Measurements from ENCODE around the gene HPSE2.
A peak's percentile ranks its signal among the peaks of the same experiment; 100 is the strongest.

The HPSE2 gene

DNA sequence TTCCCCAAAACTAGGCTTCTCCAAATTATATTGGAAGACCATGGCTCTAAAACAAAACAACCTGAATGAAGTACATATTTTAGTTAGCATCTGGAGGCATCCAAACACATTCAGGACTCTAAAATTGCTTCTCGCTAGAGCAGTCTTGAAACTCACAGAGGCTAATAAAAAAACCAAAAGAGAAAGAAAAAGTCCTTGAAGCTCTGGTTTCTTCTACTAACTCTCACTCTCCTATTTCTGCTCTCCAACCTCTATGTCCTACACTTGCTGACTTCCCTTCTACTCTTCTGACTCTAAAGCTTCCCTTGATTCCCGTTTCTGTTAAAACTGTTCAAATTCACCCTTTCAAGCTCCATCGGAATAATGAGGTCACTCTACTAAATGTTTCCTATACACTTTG lies 418.3 kb downstream of the HPSE2 start:
- no peak for DNase-seq

DNA sequence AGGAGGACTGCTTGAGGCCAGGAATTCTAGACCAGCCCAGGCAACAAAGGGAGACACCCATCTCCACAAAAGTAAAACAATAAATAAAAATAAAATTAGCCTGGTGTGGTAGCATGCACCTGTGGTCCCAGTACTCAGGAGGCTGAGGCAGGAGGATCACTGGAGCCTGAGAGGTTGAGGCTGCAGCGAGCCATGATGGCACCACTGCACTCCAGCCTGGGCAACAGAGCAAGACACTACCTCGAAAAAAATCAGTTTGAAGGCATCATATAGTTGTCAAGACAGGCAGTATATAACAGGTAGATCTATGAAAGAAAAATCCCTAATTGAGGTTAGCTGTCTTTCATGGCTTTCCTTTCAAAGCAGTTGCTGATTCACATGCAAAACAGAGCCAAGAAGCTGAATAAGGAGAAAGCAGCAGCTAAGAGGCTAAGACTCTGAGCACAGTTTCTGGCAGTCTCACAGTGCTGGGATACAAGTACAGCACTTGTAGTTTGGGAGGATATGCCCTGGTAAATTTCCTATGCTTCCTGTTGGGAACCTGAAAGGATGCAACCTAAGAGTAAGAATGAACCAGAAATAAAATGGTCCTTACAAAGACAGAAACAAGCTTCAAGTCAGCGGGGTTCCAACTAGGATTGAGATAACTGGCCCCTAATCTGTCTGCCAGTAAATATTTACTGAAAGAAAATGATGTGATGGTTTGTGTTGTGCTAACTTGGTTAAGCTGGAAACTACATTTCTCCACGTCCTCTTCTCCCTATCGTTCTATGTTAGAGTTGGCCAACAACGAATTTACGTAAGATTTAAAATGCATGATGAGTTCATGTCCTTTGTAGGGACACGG lies 420.4 kb downstream of the HPSE2 start:
- DNase-seq = no peak

DNA sequence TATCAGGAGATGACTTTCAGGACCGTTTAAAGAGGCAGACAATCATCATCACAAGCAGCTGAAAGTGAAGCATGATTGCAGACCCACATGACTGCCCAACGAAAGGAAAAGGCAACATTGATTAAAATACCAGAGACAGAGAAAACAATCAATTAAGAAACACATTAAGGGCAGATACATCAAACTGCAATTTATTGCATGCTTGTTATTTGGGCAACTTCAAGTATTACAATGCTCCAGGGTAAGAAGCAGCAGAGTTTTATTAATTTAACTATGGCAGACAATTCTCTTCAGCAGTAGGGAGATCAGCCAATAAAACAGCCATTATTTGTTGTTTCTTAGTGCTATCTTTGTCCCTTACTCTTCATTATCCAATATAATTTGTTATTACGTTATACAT lies 421.2 kb downstream of the HPSE2 start:
- DNase-seq = no peak

DNA sequence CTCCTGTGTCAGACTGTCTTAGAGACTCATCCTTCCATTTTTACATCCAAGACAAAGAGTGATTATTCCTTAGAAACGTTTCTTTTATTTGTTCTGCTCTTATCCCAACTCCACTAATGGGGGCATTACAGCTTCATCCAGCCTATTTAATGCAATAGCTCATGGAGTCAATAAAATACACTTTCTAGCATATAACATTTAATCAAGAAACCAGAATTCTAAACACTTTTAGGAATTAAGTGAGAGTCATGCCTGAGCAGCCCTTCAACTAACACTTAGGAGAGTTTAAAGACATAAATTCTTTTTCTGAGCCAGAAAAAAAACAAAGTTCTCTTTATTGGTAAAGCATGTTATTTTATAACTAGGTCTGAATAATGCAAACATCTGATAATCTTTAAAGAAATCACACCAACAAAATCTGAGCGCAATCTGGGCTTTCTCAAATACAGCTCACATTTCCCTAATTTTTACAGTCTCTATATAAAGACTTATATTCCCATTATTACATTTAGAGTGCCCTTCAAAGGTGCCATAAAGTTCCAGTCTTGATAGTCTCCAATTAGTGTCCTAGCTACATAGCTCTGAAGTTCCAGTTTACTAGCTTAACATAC lies 427.3 kb downstream of the HPSE2 start:
- no peak for DNase-seq

DNA sequence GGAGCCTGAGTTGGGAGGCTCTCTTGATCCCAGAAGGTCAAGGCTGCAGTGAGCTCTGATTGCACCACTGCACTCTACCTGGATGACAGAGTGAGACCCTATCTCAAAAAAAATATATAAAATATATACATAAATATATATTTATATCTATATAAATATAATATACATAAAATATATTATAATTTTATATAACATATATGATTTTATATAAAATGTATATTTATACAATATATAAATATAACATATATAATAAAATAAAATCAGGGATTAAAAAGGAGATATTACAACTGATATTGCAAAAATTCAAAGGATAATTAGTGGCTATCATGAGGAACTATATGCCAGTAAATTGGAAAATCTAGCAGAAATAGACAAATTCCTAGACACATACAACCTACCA lies 435.4 kb downstream of the HPSE2 start:
- no peak for DNase-seq

DNA sequence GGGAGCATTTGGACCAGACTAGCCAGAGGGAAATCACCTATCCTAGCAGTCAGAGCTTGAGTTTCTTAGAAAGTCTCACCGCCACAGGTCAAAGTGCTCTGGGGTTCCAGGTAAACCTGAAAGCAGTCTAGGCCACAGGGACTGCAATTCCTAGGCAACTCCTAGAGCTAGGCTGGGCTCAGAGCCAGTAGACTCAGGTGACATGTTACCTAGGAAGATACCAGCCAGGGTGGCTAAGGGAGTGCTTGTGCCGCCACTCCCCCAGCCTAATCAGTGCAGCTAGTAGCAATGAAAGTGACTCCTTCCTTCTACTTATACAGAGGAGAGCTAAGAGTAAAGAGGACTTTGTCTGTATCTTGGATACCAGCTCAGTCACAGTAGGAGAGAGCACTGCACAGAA lies 440.2 kb downstream of the HPSE2 start:
- no peak for DNase-seq

DNA sequence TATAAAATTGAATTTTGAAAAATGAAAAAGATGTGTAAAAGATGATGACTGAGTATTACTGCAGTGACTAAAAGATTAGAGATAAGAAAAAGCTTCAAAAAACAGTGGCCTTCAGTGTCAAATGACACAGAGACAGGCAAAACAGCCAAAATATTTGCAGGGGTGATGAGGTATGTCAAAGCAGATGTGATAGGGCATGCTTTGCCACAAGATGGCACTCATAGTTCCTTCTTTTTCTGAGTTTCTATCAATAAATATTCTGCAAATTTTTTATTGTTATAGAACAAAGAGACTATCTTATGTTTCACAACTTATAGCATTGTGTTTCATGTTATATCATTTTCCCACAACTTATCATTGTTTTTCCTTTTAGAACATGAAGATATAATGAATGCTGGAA lies 444.8 kb downstream of the HPSE2 start:
- no peak for DNase-seq

DNA sequence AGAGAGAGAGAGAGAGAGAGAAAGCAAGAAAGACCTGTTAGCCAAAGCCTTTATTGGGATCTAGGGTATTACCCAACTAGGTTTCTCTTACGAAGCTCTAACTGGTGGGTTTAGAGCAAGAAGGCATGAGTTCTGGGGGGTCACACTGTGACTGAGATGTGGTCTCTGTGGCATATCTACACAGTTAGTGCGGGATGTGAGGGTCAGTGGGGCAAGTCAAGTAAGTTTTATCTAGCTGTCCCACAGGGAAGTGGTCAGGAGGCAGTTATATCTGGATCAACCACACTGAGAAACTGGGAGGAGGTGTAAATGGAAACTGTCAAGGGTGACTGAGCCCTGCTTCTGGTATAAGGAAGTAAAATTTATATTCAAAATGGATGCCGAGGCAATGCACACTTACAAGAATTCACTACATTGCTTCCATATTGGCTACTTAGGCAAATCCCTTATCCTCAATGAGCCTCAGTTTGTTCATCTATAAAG lies 457.3 kb downstream of the HPSE2 start:
- no peak for DNase-seq

DNA sequence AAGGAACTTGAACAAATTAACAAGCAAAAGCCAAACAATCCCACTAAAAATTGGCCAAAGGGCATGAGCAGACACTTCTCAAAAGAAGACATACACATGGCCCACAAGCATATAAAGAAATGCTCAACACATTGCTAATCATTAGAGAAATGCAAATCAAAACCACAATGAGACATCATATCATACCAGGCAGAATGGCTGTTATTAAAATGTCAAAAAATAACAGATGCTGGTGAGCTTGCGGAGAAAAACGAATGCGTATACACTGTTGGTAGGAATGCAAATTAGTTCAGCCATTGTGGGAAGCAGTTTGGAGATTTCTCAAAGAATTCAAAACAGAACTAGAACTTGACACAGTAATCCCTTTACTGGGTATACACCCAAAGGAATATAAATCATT lies 477.2 kb downstream of the HPSE2 start:
- no peak for DNase-seq

DNA sequence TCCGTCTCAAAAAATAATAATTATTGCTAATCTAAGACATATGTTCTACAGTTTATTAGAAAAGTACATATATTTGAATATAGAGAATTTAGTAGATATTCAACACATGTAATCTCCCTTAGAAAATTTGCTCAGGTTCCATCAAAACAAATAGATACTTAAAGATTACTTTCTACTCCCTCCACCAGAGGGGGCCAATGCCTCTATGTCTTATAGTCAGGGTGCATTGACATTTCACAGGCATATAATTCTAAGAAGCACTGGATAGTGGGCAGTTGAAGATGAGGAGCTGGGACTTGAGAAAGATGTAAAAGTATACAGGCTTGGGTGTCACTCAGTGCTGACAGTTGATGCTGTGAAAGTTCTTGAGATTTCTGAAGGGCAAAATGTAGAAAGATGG lies 487.4 kb downstream of the HPSE2 start:
- peak; percentile 40 for DNase-seq

DNA sequence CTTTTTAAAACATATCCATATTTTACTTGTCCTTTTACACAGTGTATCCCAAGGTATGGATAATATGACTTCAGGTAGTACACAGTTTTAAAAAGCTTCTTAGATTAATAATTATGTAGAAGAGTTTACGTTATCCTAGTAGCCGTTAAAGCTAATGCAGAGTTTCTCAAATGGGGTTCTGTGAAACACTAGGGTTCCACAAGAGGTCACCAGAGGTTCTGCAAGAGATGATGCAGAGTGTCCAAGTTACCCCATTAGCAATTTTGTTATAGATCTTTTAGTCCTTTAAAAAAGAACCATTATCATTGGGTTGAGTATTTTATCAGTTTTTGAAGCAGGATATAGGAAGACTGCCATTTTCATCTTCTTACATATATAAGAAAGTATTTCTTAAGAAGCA lies 490.0 kb downstream of the HPSE2 start:
- no peak for DNase-seq

DNA sequence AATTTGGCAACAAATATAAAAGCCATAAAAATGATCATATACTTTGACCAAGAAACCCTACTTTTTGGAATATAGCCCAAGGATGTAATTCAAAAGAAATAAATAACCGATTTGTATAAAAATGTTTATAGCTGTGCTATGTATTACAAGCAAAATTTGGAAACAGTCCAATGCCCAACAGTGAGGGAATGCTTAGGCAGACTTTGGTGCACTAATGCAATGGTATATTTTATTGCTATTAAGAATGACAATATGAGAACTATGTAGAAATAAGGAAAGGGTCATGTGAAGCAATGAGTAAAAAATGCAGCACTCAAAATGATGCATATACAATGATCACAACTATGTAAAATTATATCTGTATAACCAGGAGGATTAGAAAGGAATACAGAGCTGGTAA lies 515.1 kb downstream of the HPSE2 start:
- no peak for DNase-seq

DNA sequence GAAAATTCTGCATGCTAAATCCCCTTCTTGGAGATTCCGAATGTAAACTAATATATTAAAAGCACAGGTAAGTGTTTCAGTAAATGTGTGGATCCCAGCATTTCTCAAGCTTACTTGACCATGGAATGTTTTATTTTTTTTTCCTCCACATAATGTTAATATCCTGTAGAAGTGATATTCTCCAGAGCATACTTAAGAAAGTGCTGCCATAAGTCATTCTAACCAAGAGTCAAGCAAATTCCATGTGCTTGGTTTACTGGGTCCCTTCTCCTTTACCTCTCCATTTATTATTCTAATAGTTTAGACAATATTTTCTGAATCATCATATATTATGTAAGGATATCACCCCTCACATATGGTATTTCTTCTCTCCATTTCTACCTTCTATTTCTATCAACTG lies 522.1 kb downstream of the HPSE2 start:
- no peak for DNase-seq

DNA sequence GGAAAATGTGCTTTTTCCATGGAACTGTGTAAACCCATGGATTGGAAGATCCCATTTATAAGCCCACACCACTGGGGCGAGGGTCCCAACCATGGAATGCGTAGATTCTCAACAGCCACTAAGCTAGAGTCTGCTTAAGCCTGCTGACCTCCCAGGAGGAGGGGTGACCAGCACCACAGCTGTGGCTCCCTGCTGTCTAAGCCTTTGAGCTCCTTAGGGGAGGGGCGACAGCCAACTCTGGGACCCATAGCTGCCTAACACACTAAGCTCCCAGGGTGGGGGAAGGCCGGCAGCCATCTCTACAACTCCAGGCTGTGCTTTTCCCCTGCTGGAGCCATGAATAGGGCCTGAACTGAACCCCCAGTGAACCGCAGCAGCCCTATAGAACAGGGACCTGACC lies 539.1 kb downstream of the HPSE2 start:
- no peak for DNase-seq

DNA sequence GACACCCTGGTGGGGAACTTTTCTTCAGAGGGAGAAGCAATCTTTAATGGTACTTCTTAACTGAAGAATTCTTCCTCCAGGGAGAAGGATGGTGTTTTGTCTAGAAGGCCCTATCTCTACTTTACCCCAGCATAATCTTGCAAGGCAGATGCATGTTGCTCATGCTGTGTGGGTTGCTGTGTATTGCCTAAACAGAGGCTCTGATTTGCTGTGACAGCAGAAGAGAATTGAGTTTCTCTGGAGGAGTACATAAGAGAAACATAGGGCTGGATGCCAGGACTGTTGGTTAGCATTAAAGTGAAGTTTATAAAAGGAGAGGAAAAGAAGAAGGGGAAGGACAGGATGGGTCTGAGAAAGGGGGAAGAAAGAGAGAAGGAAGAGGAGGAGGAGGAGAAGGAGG lies 540.8 kb downstream of the HPSE2 start:
- no peak for DNase-seq

DNA sequence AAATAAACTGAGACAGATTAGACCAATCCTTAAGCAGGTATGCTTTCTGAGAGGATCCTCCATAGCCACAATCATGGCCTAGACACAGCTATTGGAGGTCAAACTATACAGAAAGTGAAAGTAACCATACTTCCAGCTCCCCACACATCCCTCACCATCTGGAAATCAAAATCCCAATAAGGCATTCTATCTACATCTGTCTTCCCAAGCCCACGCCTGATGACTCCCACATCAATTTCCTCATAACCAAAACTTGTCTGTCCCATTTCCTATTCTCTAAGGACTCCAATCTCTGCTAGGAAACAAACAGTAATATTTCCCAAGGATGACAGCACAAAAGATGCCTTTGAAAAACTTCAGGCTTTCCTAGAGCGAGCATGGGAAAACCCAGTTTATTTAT lies 541.6 kb downstream of the HPSE2 start:
- no peak for DNase-seq

DNA sequence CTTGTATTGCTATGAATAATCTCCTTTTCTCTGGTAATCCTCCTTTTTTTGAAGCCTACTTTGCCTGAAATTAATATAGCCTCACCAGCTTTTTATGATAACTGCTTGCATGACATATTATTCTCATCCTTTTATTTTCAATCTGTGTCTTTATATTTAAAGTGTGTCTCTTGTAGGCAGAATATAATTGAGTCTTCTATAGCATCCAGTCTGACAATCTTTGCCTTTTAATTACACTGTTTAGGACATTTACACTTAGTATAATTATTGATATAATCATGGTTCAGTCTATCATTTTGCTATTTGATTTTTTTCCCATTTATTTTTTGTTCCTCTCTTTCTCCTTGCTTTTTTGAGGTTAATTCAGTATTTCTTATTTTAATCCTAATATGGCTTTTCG lies 548.0 kb downstream of the HPSE2 start:
- DNase-seq = no peak

DNA sequence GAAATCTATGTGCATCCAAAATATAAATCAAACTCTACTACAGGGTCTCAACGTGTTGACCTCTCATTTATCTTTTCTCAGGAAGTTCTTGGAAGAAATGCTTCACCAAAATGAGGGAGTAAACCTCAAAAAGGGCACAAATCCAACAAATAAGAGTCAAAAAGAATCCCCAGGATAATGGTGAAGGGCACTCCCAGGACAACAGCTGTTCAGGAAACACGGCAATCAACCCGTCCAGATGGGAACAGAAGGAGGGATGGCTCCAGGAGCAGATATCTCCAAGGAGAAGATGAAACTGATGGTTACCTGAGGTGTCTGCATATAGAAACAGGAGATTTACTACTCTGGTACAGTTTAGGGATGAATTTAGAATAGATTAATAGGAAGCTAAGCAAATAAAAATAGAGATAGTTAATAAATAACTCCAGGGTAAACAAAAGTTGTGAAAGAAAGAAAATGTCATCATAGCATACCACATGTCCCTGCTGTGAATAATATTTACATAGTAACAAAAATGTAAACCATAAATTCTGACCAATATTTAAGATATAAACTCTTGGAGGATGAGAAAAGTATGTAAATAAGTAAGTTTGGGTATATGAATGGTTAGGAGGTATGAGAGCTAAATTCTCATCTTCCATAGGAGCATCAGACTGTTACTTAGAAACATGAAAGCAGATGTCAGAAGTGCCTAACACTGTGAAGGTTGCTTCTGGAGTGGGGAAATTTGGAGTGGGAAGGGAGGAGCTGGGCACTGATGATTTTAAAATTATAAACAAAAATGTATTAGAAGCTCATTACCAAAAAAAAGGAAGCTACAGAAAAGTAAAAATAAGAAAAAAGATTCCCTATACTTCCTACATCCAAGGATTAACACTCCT lies 551.4 kb downstream of the HPSE2 start:
- peak; percentile 10 for DNase-seq

DNA sequence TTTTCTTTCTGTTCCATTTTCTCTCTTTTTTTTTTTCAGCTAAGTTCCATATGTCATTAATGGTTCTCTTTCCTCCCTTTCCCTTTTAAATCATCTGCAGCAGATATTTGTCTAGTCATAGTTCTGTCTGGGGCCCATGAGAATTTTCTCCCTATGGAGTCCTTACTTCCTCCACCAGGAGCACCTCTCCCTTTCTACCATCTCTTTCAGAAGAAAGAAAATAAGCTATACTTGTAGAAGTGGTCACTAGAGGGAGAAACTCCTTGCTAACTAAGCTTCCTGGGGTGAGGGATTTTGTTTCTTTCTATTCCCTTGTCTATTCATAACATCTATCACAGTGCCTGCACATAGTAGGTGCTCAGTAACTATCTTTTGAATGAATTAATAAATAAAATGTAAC lies 558.8 kb downstream of the HPSE2 start:
- peak; percentile 1 for DNase-seq

DNA sequence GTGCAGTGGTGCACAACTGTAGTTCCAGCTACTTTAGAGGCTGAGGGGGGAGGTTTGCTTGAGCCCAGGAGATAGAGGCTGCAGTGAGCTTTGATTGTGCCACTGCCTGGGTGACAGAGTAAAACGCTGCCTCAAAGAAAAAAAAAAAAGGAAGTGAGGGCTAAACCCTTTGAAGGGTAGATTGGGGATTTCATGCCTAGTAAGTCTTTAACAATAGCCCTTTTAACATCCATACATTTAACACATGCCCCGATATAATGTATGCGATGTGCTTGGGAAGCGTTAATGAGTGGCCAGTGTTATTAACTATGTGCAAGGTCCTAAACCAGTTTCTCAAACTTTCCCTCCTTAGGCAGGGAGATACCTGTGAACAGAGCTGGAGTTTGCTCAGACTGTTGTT lies 559.8 kb downstream of the HPSE2 start:
- no peak for DNase-seq

DNA sequence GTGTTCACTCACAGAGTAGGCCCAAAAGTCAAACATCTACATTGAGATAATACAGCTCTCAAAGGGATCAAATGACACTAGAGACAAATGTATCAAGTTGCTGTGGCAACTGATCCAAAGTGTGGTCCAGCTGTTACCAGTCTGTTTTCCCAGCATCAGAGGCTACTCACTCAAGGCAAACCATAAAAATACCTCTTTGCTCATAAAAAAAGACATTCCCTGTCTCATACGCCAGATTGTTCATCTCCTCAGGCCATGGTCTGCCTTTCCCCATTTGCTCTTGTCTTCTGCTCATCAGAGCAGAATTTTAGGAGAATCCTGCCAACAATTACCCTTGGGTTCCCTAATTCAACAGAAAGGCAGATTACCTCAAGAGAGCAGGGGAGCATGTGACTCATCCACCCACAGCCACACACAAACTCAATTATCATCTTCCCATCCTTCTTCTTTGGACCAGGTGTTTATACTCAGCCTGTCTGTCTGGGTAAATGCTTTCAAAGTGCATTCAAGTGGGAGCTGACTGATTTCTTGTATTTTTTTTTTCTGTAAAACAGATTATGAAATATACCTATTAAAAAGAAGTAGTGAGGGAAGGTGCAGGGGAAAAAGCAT lies 562.4 kb downstream of the HPSE2 start:
- peak; percentile 88 for DNase-seq

DNA sequence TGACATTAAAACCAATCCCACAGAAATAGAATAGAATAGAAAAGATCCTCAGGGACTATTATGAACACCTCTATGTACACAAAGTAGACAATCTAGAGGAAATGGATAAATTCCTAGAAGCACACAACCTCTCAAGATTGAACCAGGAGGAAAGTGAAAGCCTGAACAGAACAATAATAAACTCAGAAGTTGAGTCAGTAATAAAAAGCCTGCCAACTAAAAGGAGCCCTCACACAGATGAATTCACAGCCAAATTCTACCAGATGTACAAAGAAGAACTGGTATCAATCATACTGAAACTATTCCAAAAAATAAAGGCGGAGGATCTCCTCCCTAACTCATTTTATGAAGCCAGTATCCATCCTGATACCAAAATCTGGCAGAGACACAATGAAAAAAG lies 568.6 kb downstream of the HPSE2 start:
- DNase-seq = no peak

DNA sequence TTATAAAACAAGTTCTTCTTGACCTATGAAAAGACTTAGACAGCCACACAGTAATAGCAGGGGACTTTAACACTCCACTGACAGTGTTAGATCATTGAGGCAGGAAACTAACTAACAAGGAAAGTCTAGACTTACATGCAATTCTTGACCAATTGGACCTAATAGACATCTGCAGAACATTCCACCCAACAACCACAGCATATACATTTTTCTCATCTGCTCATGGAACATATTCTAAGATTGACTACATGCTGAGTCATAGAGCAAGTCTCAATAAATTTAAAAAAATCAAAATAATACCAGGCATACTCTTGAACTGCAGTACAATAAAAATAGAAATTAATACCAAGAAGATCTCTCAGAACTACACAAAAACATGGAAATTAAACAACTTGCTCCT lies 569.4 kb downstream of the HPSE2 start:
- DNase-seq = no peak

All from NCI-H69 (cell line).